A673 (cell line): ENCODE results near the gene ACOXL. TPM values are rescaled to one million over a fixed set of nuclear protein-coding genes. Genes with fewer than 3 reads are reported as not detected.

Experiments
- BruUV-seq: library from RNA; stranded (reverse); fragments of 400-500 nt; replicated peaks from 2 replicates; lab custom pipeline; 2021; lab: Mats Ljungman, UMichigan
- CTCF ChIA-PET: fragments of 300-600 bp; sonication (Branson Sonifier 250); formaldehyde crosslinking; loops from one replicate; lab custom pipeline; 2022; ENCODE audit warnings: antibody characterized with exemption; lab: Charles Lee
- POLR2A ChIA-PET: fragments of 300-600 bp; sonication (Branson Sonifier 250); formaldehyde crosslinking; loops from one replicate; lab custom pipeline; 2022; ENCODE audit warnings: antibody characterized with exemption; ENCODE audit not compliant: low non-redundant PET; lab: Charles Lee
- DNase-seq: peaks from one replicate; pipeline ENCODE4 v3.0.0-alpha.2; 2015; ENCODE audit warnings: low spot score
- H3K27ac ChIP-seq: fragments of 200-600 bp; sonication (generic); 2 replicates; pipeline ENCODE4 v1.5.1; 2016; ENCODE audit warnings: mixed run types, low read depth, mild to moderate bottlenecking, mixed read lengths, antibody characterized with exemption, low read length; ENCODE audit not compliant: poor library complexity, severe bottlenecking
- H3K27me3 ChIP-seq: fragments of 200-600 bp; sonication (generic); replicated peaks from 2 replicates; pipeline ENCODE4 v1.6.1; 2017; ENCODE audit warnings: mixed run types, low read depth, mild to moderate bottlenecking, mixed read lengths, antibody characterized with exemption, low read length; ENCODE audit not compliant: insufficient read depth, poor library complexity
- H3K36me3 ChIP-seq: fragments of 200-600 bp; sonication (generic); 2 replicates; pipeline ENCODE4 v1.6.1; 2016; ENCODE audit warnings: mixed run types, mild to moderate bottlenecking, mixed read lengths, antibody characterized with exemption, low read length; ENCODE audit not compliant: insufficient read depth, poor library complexity, severe bottlenecking
- H3K4me1 ChIP-seq: fragments of 200-600 bp; sonication (generic); 2 replicates; pipeline ENCODE4 v1.6.1; 2017; ENCODE audit warnings: mixed run types, mild to moderate bottlenecking, mixed read lengths, antibody characterized with exemption, low read length; ENCODE audit not compliant: insufficient read depth, poor library complexity, severe bottlenecking
- H3K4me3 ChIP-seq: fragments of 200-600 bp; sonication (generic); 2 replicates; pipeline ENCODE4 v1.5.1; 2016; ENCODE audit warnings: low read depth, mixed run types, mild to moderate bottlenecking, mixed read lengths, low read length; ENCODE audit not compliant: poor library complexity, severe bottlenecking
- H3K9me3 ChIP-seq: fragments of 200-600 bp; sonication (generic); 2 replicates; pipeline ENCODE4 v1.6.1; 2016; ENCODE audit warnings: mixed run types, low read depth, mild to moderate bottlenecking, mixed read lengths, antibody characterized with exemption, low read length; ENCODE audit not compliant: poor library complexity, severe bottlenecking
- CTCF ChIP-seq: fragments of 300-800, 200-600 bp; sonication (generic); conservative IDR thresholded peaks from 2 replicates; pipeline ENCODE4 v1.5.1; 2017; ENCODE audit warnings: low read depth, mild to moderate bottlenecking, antibody characterized with exemption, low read length, moderate library complexity, mixed read lengths
- EZH2 ChIP-seq: fragments of 200-600 bp; sonication (generic); IDR thresholded peaks from 2 replicates; pipeline ENCODE4 v1.6.1; 2017; ENCODE audit warnings: borderline replicate concordance, low read depth, mild to moderate bottlenecking, mixed read lengths, antibody characterized with exemption, low read length; ENCODE audit not compliant: poor library complexity, severe bottlenecking
- intact Hi-C: fragments of 100-400 bp; cut with micrococcal nuclease; formaldehyde crosslinking; loops from one replicate; pipeline ENCODE4 v1.10.0; 2022; ENCODE audit not compliant: unreplicated experiment
- total RNA-seq: library from RNA; stranded (reverse); gene quantifications from 2 replicates; pipeline ENCODE4 v1.2.3, GENCODE V29; 2021

The ACOXL gene
- total RNA-seq, 1 experiment from 2014 or later = not detected

GRCh38 chr2:110861616-110862260 is 129.4 kb downstream of the ACOXL start:
- peaks cover 87% of the 10 kb centered on the region for H3K27me3 ChIP-seq
- intact Hi-C loops = no loop called here
- H3K4me3 ChIP-seq = no peak overlapping the region
- no peaks in the 10 kb centered on the region for H3K9me3 ChIP-seq
- CTCF ChIA-PET = no interaction called here
- POLR2A ChIA-PET = no interaction called here
- H3K4me1 ChIP-seq = no peaks in the 10 kb centered on the region
- no peak overlapping the region for H3K27ac ChIP-seq
- BruUV-seq = no TSS peak
- TF ChIP-seq CTCF = no peak
- no peak for TF ChIP-seq EZH2
- no peak for DNase-seq
- no peaks in the 10 kb centered on the region for H3K36me3 ChIP-seq

DNA sequence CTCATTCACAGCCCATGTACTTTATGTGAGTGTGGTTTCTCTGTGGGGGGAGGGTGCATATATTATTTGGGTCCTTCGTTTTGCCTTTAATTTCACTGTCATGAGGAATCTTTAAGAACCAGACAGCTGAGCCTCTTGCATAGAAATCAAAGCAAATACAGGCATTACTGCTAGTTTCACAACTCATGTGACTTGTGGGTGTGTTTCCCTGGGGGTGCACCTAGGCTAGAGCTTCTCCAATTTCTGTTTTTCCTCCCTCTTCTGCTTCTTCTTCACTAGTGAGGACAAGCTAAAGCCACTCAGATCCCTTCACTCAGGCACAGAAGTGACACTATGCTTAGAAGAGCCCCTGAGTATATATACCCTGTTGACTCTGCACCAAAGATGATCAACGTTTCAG is 131.4 kb downstream of the ACOXL start:
- no peak overlapping the region for H3K4me3 ChIP-seq
- ChIA-PET POLR2A (no interaction called here), CTCF (no interaction called here)
- H3K27ac ChIP-seq = no peak overlapping the region
- no peaks in the 10 kb centered on the region for H3K4me1 ChIP-seq
- H3K36me3 ChIP-seq = no peaks in the 10 kb centered on the region
- no peak for DNase-seq
- H3K9me3 ChIP-seq = no peaks in the 10 kb centered on the region
- no TSS peak for BruUV-seq
- H3K27me3 ChIP-seq = peaks cover 71% of the 10 kb centered on the region
- TF ChIP-seq CTCF = no peak
- no peak for TF ChIP-seq EZH2
- intact Hi-C loops = no loop called here

- Histone ChIP-seq H3K27me3 (peaks cover 67% of the 10 kb centered on the region), H3K36me3 (no peaks in the 10 kb centered on the region), H3K27ac (no peak overlapping the region), H3K4me3 (no peak overlapping the region), H3K9me3 (no peaks in the 10 kb centered on the region), H3K4me1 (no peaks in the 10 kb centered on the region)
- intact Hi-C loops = no loop called here
- TF ChIP-seq EZH2 (no peak), CTCF (no peak)
- ChIA-PET CTCF (no interaction called here), POLR2A (interaction anchor here (0.6 kb wide), 1 partner anchor 229 kb away, joined by 3 read pairs; no protein-coding TSS in a partner anchor)
- BruUV-seq = no TSS peak
- DNase-seq = no peak
Observed at GRCh38 chr2:110864176-110864575, 131.8 kb downstream of the ACOXL start.
